GF-D8 (cell line): Measurements from ENCODE around the gene STC2.

Experiments
- DNase-seq: peaks from one replicate; lab custom pipeline; 2025; lab: John Stamatoyannopoulos, UW

STC2 gene

DNA sequence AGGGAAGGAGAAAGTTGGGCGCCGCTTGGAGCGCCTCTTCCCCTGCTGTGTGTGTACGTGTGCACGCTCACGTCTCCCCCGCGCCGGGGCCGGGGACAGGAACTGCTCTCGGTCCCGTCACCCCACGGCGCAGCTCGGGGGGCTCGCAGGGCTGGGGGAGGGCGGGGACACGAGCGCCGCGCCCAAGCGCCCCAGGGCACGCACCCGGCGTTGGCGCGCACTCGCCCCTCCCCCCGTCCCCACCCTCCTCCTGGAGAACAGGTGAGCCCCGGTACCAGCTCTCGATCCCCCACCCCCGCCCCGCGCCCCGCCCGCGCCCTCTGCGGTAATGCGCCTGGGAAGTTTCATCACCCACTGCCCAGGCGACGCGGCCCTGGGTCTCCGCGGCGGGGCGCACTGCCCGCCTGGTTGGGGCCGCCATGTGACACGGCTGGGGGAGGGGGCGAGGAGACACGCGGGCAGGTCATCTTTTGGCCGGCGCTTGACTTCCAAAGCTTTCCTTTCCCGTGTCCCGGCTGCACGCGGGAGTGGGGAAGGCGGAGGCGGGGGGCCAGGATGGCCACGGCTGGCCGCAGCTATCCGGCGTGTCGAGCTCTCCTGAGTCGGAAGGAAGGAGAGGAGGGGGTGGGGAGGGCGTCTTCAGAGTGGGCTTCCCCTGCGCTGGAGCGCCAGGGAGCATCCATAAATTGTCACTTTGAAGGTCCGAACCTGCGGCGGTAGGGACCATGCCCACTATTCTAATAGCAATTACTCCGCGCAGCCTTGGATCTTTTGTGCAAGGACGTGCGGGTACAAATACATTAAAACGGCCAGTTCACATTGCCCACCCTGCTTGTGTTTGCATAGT lies 1.5 kb upstream of the STC2 start:
- peak; percentile 50 for DNase-seq

DNA sequence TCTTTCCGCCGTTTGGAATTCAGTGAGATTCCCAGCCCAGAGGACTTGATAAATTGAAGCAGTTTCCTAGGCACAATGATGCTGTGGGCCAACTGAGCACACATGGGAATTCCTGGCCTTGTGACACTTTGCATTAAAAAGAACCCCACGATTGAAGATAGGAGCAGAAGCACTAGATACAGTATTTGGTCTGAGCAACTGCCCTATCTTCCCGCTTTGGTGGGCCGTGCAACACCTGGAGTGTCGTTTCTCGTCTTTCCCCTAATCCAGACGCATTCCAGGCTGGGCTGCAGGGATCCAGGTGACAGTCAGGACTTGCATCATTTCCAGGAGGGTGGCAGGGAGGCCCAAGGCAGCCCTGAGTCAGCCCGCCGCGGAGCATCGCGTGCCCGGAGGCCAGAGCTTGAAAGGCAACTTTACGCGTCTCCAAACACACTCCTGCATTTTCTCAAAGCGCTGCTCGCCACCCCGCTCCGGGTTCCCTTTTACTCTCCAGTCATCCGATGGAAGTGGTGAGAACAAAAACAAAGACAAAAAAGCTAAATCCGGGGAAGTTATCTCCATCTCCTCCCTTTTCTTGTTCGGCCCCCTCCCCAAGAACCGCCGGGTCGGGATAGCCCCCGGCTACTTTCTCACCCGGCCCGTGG lies 753 bp upstream of the STC2 start:
- no peak for DNase-seq

DNA sequence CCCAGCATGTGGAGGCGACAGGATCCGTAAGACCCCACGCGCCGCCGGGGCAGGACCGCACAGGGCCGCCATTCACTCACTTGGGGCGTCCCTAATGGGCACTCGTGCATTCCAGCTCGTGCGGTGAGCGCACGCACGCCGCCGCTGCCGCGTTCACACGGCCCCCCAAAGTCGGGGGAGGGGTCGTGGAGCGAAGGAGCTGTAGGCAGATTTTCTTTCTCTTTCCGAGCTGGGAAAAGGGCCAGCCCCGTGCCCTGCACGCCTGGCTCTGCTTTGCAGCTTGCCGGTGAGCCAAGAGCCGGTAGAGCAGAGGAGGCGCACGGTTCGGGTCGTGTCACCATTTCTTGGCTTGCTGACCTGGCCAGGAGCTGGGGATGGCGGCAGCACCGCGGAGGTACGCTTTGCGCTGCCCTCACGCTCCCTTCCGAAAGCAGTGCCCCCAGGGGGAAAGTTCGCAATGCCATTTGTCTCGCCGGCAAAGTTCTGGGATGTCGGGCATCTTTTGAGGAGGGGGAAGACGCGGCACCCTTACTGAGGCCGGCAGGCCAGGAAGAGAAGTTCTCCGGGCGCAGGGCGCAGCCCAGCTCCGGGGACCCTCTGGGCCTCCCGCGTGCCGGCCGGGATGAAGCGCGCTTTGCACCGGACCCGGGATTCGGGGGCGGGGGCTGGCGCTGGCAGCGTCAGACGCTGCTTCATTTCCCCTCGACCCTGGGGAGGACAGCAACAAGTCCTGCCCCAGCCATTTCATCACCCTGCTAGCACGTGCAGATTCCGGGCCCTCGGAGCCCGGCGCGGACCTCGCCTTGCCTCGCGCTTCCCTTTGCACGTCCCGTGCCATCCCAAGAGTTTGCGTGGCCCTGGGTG lies 898 bp downstream of the STC2 start:
- DNase-seq: peak; percentile 2

DNA sequence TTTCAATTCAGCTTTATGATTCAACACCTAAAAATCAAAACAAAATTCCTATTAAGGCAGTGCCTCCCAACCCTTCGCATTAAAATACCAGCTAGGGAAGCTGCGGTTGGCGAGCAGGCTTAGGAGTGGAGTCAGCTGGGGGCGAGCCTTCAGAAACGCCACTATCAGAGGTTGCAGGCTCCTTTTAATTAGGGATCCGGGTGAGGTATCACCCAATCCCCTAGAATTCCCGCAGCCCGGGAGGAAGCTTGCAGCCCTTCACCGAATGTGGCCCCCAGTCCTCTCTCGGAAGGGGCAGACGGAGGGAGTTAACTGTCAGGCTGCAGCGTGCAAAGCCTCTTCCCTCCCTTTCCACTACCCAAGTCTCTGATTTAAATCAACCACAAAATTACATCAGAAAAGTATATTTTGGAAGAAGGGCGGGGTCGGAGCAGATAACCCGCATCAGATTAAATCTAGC lies 1.7 kb downstream of the STC2 start:
- DNase-seq: no peak

DNA sequence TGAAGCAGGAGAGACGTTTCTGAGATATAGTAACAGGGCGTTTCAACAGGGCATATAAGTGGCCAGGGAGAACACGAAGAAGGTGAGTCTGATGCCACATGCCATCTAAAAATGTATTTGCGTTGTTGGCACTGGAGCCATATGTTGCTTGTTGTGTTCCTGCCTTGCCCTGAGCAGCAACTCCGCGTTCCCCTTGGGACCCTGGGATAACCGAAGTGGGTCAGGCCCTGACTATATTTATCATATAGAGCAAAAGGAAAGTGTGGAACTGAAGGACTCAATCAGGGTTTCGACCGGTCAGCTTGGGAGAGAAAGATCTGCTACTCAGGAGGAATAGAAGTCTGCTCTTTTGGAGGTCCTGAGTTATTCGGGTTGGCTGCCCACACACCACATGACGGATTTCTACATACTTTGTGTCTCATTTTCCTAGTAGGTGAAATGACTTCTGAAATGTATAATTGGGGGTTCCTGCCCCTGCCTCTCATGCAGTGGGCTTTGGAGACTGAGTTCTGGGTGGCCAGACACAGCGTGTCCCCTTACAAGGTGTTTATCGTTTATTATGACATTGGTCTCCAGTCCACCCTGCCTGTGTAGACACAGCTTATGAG lies 3.0 kb downstream of the STC2 start:
- no peak for DNase-seq

DNA sequence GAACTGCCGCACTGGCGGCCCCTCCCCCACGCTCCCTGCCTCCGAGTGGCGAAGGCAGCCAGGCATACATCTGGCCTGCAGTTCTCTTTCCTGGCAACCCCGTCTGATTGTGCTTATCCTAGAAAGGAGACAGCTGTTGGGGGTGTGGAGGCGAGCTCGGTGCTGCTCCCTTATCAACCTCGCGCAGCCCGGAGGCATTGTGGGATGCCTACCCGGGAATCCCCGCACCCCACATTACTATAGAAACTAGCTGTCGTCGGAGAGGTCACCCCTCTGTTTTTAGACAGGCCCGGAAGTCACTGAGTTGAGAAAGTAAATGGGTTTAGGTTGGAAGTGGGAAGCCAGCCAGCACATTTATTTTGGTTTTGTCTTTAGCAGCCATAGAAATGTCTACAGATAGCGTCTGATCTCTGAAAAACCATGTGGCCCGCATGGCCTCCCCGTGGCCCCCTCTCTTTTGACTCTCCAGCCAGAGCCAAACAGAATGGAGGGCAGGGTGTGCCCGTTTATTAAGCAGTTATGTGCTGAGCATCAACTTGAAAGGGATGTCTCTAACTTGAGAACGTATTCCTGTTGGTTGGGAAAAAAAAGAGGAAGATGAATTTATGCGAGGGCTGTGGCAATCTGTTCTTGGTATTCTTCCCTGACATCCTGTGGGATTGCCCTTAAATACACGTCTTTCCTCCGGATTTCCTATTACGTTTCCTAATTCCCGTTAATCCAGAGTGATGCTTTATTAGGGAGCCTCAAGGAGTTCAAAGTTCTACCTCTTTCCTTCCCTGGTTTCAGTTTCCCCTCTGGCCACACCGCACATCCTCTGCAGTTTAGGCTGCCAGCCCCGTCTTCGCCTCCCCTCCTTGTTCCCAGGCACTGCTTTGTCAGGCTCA lies 3.9 kb downstream of the STC2 start:
- no peak for DNase-seq

DNA sequence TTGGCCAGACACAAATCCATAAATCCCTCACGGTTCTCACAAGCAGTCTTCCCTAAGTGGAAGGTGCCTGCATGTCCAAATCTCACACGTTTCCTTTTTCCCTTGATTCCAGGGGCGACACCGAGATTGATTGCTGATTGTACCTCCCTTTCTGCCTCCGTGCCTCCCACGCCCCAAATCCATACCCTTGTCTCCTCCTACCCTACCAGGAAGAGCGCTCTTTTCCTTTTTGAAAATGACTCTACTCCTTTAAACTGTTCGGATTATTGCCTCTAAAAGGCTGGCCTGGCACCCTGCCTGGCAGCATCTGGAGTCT lies 4.5 kb downstream of the STC2 start:
- DNase-seq: no peak

DNA sequence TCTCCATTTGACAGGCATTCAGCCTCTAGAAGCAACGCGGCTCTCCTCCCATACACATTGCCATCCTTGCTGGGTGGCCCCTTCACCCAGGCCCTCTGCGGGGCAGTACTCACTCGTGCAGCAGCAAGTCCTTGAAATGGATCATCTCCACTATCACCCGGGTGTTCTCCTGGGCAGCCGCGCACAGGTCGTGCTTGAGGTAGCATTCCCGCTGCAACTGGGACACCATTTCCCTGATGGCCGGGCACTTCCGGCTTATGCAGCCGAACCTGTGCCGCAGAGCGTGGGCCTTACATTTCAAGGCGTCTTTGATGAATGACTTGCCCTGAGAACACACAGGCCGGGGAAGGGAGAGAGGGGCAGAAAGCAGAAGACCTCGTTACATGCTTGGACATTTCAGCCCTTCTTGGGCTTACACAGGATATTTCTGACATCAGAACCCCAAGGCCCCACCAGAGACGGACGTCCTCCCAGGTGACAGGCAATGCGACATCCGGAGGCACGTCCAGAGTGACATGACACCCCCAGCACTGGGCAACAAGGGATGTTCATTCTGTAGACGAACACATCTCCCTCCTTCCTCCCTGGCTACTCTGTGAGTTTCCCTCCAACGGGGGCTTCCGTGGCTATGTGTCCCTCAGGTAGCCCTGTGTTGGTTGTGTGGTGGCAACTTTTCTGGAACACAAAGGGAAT lies 5.0 kb downstream of the STC2 start:
- no peak for DNase-seq

DNA sequence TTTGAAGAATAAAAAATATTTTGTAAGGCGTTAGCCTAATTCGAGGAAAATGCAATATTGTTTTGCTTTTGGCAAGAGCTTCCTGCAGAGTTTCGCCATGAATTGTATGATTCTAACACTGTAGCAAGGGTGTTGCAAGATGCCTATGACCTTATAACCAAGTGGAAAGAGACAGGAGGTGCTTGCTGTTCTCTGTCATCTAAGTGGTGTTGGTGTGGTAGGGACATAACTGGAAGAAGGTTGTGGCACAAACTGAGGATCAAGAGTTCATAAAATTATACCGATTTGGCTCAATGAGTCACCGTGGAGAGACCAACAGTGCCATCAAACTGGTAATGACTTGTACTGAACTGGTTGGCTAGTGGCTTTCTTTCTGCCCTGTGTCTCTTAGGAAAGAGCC lies 6.3 kb downstream of the STC2 start:
- no peak for DNase-seq

DNA sequence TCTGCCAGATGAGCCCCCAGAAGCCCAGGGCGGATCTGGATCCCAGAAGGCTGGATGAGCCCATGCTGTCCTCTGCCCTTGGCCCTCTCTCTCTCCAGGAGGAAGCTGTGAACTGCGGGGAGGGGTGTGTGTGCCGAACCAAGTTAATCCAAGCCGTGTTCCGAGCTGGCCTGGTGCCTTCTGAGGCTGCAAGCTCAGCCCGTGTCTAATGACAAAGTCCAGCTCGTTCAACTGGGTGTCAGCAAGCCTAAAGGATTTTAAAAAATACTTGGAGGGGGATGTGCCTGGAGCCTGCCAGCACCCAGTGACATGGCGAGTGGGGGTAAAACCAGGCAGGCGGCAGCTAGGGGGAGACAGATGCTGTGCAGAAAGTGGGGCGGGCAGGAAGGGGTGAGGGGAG lies 8.0 kb downstream of the STC2 start:
- no peak for DNase-seq

DNA sequence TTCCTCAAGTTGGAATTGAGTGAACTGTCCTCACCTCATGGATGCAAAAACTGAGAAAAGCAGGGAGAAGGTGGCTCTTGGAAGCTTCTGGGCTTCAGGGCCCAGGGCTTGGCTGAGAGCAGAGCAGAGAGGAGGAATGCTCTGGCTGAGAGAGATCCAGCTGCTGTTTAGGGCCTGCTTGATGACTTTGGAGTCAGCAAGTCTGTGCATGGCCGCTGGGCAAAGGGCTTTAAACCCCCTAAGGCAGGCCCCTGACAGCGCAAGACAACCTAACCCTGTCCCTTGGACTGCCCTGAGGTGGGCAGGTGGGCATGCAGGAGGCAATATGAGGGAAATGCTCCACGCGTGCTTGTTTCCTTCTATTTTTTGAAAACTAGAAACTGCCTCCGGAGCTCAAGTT lies 8.6 kb downstream of the STC2 start:
- no peak for DNase-seq

DNA sequence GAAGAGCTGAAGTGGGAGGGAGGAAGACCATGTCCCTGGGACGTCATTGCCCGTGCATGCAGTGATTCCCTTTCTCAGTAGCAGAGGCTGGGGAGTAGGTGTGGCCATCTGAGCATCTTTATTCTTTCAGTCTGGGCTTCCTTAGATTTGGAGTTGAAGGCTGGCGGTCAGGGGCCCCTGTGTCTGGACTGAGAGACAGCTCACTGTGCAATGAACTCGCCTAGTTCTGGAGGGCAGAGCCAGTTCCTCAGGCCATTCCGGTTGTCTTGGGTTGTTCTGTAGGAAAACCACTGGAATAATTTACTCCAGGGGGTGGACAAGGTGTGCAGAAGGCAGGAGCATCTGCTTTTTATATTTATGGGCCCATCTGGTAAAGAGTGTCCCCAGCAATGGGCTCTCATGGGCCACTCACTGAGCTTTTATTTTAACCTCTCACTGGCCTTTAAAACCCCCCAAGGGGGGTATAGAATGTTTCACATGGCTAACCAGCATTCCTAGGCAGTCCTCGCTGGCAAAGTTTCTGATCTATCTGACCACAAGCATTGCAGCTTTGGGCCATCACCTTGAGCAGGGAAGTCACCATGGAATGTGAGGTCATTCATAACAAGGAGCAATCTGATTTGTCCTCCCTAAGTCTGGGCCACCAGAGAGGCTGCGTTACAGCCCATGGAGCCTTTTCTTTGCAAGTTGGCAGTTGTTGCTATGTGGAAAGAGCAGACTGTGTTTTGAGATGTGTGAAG lies 9.2 kb downstream of the STC2 start:
- no peak for DNase-seq

DNA sequence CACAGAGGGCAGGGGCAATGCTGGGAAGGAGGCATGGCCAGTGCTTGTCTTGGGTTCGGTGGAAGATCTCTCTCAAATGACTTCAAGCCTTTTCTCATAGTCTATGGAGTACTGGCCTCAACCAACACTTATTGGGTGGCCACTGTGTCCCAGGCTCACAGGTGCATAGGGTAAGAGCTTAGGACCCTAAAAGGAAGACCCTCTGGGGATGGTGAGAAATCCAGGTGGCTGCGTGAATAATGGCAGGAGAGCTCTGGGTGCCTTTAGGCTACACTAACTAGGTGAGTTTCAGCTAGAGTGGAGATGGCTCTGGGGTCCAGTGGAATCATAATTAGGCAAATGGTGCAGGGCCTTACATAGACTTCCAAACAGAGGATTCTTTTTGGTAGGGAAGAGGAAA lies 9.9 kb downstream of the STC2 start:
- no peak for DNase-seq

DNA sequence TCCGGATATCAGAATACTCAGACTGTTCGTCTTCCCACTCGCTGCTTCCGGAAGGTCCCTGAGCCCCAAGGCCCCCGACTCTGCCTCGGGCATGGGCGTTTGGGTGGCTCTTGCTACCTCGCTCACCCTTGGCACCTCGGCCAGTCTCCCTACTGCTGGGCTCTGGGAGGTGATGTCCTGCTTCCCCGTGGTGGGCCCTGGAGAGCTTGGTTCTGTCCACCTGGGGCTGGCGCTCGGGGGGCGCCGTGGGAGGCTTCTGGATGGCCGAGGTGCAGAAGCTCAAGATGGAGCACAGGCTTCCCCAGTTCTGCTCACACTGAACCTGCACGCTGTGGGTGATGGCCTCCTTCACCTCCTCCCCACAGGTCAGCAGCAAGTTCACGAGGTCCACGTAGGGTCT lies 10.4 kb downstream of the STC2 start:
- no peak for DNase-seq

DNA sequence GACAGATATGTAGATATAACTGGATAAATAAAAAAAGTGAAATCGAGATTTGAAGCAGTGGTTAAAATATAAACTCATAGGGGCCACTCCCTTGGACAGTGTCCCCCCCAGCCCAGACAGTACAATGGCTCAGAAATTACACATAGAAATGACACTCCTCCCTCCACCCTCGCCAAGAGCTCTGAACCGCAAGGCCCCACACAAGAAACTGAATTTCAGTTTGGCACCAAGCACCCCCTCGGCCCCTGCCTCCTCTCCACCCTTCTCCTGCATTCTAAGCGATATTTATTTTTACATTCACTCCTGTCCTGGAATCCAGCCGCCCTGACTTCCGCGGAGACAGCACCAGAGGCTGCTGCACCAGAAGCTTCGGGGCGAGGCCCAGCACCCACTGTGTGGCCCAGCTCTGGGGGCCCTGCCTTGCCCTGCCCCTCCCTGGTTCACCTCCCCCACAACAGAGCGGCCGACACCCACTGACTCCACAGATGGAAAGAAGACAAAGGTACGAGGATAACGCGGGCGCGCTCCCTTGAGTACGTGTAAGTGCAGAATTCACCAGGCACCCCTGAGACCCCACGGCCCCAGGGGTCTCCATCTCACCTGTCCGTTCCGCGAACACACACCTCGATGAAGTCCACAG lies 11.0 kb downstream of the STC2 start:
- DNase-seq: no peak

DNA sequence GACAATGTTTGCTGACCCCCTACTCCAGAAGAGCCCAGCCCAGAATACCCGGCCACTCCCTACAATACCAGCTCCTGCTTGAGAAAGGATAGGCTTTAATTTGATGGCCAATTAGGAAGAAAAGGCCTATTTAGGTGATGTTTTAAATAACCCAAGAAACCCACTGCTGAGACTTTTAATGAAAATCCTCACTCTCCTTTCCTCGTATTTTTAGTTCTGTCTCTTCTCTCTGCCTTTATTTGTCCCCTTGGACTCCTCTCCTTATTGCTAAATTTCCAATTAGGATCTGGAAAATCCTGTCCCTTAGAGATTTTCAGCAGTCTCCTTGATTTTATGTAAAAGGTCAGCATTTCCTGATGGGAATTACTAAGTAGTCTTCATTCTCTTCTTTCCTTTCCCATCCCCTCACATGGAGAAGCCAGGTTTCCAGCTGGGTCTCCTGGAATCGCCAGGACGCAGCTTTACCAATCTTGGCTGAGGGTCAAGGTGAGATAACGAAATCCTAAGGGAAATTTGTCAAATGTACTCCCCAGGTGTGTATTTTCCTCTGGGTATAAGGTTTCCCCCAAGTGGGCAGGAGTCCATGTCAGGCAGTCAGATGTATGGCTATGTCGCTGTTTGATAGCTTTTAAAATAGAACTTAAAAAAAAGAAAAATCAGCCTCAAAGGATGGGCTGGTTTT lies 11.7 kb downstream of the STC2 start:
- no peak for DNase-seq

DNA sequence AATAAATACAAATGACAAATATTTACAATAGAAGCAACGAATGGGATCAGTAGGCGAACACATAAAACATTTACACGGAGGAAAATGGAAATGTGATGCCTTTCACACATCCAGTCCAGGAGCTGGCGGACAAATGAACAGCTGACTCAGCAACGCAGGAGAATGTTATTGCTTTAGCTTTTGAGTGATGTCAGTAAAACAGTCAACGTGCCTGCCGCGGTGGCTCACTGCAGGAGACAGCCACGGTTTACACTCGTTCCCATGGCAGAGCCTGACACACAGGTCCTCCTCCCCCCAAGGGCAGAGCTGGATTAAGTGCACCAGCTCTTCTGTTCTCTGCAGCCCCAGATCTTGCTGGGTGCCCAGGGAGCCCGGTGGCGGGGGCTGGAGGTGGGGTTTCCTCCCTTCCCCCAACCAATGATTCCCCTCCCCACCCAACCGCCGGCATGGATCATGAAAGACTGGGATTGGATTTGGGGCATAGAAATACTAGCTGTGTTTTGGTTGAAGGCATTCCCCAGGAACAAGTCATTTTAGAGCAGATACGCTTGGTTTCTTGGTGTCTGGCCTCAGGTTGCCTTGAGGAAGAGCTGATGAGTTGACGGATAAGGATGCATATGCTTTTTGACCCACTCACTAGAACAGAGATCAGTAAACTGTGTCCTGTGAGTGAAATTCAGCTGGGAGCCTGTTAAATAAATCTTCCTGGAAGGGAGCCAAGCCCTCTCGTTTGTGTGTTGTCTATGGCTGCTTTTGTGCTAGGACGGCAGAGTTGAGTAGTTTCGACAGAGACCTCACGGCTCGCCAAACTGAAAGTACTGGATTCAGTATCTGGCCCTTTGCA lies 12.5 kb downstream of the STC2 start:
- no peak for DNase-seq
